ENCODE data around the gene ASCL2.
"Not testable (repeated sequence)": the region's sequence is repeated elsewhere in the genome, so short reads cannot be mapped to it uniquely, and the experiment has no call there.

Gene ASCL2

DNA sequence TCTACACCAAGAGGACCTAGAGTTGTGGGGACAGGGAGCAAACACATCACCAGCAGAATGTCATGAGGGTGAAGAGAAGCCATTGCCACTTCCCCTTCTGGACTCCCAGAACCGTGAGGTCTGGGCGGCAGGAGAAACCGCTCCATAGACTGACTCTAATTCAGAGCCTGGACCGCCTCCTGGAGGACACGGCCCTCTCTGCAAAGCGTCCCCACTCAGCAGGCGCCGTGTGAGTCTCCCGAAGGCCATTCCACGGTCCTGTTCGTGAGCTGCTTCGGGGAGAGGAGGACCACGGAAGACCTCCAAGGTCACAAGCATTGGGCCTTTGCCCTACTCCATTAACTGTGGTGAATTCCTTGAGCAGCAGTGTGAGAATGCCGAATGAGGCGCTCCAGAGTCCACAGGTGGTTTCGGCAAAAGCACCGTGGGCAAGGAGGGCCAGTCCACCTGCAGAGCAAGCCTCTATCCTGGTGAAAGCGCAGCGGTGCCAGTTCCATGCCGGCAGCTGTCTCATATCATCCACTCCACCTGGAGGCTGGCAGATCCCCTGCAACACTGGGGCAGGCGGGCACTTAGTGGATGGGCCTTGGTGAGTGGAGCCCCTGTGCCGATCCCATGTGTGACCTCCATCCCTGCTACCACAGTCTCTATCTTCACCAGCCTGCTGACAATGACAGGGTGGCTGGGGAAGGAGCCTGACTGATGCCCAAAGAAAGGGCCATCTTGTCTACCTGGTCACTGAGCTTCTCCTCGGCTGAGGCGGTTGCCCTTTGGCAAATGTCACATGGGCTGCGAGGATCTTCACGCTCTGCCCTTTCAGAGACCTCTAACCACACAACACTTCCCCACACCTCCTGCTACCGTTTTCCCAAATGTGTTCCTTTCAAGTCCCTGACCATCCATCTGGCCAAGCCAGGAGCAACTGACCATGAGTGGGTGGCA lies 23.9 kb upstream of the ASCL2 start:
- TF ChIP-seq, protein P1, sequence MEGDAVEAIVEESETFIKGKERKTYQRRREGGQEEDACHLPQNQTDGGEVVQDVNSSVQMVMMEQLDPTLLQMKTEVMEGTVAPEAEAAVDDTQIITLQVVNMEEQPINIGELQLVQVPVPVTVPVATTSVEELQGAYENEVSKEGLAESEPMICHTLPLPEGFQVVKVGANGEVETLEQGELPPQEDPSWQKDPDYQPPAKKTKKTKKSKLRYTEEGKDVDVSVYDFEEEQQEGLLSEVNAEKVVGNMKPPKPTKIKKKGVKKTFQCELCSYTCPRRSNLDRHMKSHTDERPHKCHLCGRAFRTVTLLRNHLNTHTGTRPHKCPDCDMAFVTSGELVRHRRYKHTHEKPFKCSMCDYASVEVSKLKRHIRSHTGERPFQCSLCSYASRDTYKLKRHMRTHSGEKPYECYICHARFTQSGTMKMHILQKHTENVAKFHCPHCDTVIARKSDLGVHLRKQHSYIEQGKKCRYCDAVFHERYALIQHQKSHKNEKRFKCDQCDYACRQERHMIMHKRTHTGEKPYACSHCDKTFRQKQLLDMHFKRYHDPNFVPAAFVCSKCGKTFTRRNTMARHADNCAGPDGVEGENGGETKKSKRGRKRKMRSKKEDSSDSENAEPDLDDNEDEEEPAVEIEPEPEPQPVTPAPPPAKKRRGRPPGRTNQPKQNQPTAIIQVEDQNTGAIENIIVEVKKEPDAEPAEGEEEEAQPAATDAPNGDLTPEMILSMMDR (conservative IDR thresholded peaks at IDR 0.05), result no peak
- no peak overlapping the region for H3K27ac ChIP-seq

DNA sequence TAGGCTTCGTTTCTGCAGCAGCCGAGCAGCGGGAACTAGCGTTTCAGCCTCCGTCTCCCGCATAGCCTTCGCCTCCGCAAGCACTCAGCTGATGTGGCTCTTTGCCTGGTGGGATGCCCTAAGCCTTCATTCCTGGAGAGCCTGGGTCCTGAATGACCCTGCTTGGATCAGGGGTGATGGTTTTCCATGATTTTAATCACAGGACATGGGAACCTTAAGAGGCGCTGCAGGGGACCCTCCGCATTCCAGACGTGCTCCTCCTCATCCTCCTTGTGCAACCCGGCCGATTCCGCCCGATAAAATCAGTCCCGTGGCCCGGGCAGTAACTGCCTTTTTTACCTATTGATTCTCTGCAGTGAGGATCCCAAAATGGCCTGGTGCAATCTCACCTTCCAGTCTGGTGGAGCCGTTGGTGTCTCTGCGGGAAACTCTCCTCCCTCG lies 23.2 kb upstream of the ASCL2 start:
- TF ChIP-seq, protein P1 (conservative IDR thresholded peaks at IDR 0.05), result no peak
- H3K27ac ChIP-seq, result no peak overlapping the region

DNA sequence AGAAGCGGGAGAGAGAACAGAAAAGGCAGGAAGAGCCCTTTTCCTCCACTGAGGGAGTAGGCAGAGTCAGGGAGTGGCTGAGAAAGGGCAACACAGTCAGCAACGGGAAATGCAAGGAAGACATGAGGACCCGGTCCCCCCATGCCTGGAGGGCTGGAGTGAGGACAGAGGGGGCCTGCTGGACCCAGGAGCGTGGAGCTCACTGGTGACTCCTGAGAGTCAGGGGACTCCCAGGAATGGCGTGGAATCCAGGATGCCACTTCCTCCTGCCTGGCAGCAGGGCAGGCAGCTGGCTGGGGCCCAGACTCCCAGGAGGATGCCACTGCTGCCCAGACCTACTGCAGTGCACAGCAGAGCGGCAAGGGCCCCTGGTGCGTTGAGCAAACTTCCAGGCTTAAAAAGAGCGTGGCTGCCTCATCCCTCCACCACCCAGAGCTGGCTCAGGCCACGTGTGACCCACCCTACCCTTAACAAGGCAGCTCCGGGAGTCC lies 20.0 kb upstream of the ASCL2 start:
- H3K27ac ChIP-seq, result peak overlapping the region; percentile 15; the same call in 1 of the 2 replicates
- TF ChIP-seq, protein P1 (conservative IDR thresholded peaks at IDR 0.05), result no peak

DNA sequence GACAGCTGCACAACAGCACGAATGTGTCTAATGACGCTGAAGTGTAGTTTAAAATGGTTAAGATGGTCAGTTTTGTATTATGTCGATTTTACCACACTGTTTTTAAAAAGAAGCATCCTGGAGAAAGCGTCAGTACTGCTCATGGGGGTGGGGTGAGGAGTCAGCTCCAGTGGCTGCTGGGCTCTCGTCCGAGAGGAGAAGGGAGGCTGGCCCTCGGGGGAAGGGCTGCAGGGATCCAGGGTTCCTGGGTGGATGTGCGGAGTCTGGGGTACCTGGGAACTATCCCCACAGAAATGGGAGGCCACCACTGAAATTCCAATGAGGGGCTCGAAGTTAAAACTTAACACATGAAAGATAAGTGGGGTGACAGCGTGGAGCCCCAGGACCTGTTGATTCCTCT lies 19.5 kb upstream of the ASCL2 start:
- peak overlapping the region; percentile 15; the same call in 1 of the 2 replicates for H3K27ac ChIP-seq
- TF ChIP-seq, protein P1 (conservative IDR thresholded peaks at IDR 0.05), result no peak

DNA sequence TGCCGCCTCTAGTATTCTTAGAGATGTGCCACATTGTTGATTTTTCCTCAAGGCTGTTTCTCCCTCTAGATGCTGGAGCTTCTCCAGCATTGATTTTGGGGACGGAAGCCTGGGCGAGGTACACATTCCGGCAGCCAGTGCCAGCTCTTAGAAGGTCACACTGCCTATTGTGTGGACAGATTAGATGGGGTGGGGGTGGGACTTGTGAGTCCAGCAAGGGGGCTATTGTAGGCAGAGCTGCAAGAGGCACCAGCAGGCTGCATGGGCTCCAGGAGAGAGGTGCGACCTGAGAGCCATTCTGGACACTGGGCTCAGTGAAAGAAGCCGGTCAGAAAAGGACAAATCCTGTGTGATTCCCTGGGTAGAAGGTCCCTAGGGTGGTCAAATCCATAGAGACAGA lies 19.0 kb upstream of the ASCL2 start:
- no peak overlapping the region for H3K27ac ChIP-seq
- TF ChIP-seq, protein P1 (conservative IDR thresholded peaks at IDR 0.05), result no peak

DNA sequence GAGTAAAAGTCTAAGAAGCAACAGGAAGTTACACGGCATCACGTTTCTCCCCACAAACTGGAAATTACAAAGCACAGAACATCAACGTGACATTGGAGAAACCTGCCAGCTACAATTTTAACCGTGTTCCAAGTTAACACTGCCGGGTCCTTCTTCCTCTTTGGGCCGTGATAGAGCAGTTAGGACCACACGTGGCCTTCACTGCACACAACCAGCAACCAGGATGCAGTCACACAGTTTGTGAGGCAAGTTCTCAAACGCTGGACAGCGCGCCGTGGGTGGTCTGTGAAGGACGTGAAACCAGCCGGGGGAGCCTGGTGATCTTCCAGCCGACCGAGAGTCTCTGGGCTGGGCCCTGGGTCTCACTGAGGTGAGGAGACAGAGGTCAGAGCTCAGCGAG lies 16.7 kb upstream of the ASCL2 start:
- no peak overlapping the region for H3K27ac ChIP-seq
- TF ChIP-seq, protein P1 (conservative IDR thresholded peaks at IDR 0.05), result no peak

DNA sequence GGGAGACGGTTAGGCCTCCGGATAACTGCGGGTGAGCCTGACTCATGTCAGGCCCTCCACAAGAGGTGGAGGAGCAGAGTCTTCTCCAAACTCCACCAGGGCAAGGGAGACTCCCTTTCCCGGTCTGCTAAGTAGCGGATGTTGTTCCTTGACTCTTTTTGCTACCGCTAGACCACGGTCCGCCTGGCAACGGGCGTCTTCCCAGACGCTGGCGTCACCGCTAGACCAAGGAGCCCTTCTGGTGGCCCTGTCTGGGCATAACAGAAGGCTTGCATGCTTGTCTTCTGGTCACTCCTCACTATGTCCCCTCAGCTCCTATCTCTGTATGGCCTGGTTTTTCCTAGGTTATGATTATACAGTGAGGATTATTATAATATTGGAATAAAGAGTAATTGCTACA lies 16.0 kb upstream of the ASCL2 start:
- not testable (repeated sequence) for H3K27ac ChIP-seq

DNA sequence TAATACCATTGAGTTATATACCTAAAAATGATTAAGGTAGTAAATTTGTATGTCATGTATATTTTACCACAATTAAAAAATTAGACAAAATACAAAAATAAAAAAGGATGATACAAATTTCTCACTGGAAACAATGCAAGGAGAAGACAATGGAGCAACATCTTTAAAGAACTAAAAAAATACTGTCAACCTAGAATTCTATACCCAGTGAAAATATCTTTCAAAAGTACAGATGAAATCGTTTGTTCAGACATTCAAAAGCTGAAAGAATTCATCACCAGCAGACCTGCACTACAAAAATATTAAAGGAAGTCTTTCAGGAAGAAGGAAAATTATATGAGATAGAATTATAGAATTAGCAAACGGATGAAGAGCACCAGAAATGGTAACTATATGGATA lies 9.8 kb upstream of the ASCL2 start:
- H3K27ac ChIP-seq, result no peak overlapping the region
- TF ChIP-seq, protein P1 (conservative IDR thresholded peaks at IDR 0.05), result no peak
